PC-3 (cell line): ENCODE data around the gene BICD2. TPM values are rescaled to one million over a fixed set of nuclear protein-coding genes. Genes with fewer than 3 reads are reported as not detected.

ENCODE experiments used
- ATAC-seq: fragments of 200-7000 bp; cut with Tn5 transposase; 2 replicates; pipeline ENCODE4 v1.9.1; 2020; ENCODE audit warnings: mild to moderate bottlenecking, moderate library complexity
- BruUV-seq: library from RNA; stranded (reverse); fragments of 400-500 nt; replicated peaks from 2 replicates; lab custom pipeline; 2021; lab: Mats Ljungman, UMichigan
- CTCF ChIA-PET: fragments of 300-600 bp; sonication (Branson Sonifier 250); formaldehyde crosslinking; loops from one replicate; lab custom pipeline; 2022; ENCODE audit warnings: antibody characterized with exemption; lab: Charles Lee
- POLR2A ChIA-PET: fragments of 300-600 bp; sonication (Branson Sonifier 250); formaldehyde crosslinking; loops from one replicate; lab custom pipeline; 2022; ENCODE audit warnings: antibody characterized with exemption; ENCODE audit not compliant: unreplicated experiment; lab: Charles Lee
- DNase-seq: peaks from one replicate; pipeline ENCODE4 v3.0.0-alpha.2; 2015
- H2AFZ ChIP-seq: fragments of 300-600 bp; sonication (generic); 2 replicates; pipeline ENCODE4 v1.6.0; 2016; ENCODE audit warnings: antibody characterized with exemption, low read length
- H3F3A ChIP-seq: fragments of 300-600 bp; sonication (generic); one replicate; pipeline ENCODE4 v1.6.0; 2017; ENCODE audit warnings: antibody characterized with exemption, low read length, control low read depth, mild to moderate bottlenecking; ENCODE audit not compliant: unreplicated experiment
- H3K27ac ChIP-seq: fragments of 300-600 bp; sonication (generic); 2 replicates; pipeline ENCODE4 v1.5.1; 2016; ENCODE audit warnings: mild to moderate bottlenecking, low read length
- H3K27me3 ChIP-seq: fragments of 300-600 bp; sonication (generic); 2 replicates; pipeline ENCODE4 v1.6.1; 2016; ENCODE audit warnings: low read length, mixed read lengths
- H3K36me3 ChIP-seq: fragments of 300-600 bp; sonication (generic); 2 replicates; pipeline ENCODE4 v1.6.1; 2016; ENCODE audit warnings: low read depth, mixed run types, low read length, mixed read lengths
- H3K4me1 ChIP-seq: fragments of 300-600 bp; sonication (generic); 2 replicates; pipeline ENCODE4 v1.5.1; 2016; ENCODE audit warnings: low read length; ENCODE audit not compliant: insufficient read depth
- H3K4me2 ChIP-seq: fragments of 300-600 bp; sonication (generic); 2 replicates; pipeline ENCODE4 v1.6.0; 2016; ENCODE audit warnings: low read length
- H3K4me3 ChIP-seq: fragments of 300-600 bp; sonication (generic); 2 replicates; pipeline ENCODE4 v1.5.1; 2016; ENCODE audit warnings: mild to moderate bottlenecking, low read length, mixed read lengths
- H3K79me2 ChIP-seq: fragments of 300-600 bp; sonication (generic); 2 replicates; pipeline ENCODE4 v1.6.1; 2017; ENCODE audit warnings: low read length, mixed read lengths
- H3K9ac ChIP-seq: fragments of 300-600 bp; sonication (generic); 2 replicates; pipeline ENCODE4 v1.6.0; 2016; ENCODE audit warnings: mild to moderate bottlenecking, low read length
- H3K9me2 ChIP-seq: fragments of 300-600 bp; sonication (generic); replicated peaks from 2 replicates; pipeline ENCODE4 v1.6.1; 2016; ENCODE audit warnings: mixed run types, low read length, mixed read lengths
- H3K9me3 ChIP-seq: fragments of 300-600 bp; sonication (generic); 2 replicates; pipeline ENCODE4 v1.6.1; 2016; ENCODE audit warnings: low read length, mixed read lengths
- H4K20me1 ChIP-seq: fragments of 300-600 bp; sonication (generic); 2 replicates; pipeline ENCODE4 v1.6.1; 2016; ENCODE audit warnings: low read length, mixed read lengths
- EZH2 ChIP-seq: fragments of 300-600 bp; sonication (generic); IDR thresholded peaks from one replicate; pipeline ENCODE4 v1.6.1; 2017; ENCODE audit warnings: antibody characterized with exemption, mild to moderate bottlenecking, low read length; ENCODE audit not compliant: unreplicated experiment
- EZH2phosphoT487 ChIP-seq: fragments of 300-600 bp; sonication (generic); IDR thresholded peaks from 2 replicates; pipeline ENCODE4 v1.6.1; 2018; ENCODE audit warnings: mild to moderate bottlenecking, antibody characterized with exemption, low read length, borderline replicate concordance
- intact Hi-C: fragments of 100-400 bp; cut with micrococcal nuclease; formaldehyde crosslinking; loops from 2 replicates; pipeline ENCODE4 v1.9.0; 2023
- total RNA-seq: library from RNA; depleted of rRNA; stranded (reverse); fragments of >200 nt; gene quantifications from 2 replicates; pipeline ENCODE4 v1.2.3, GENCODE V29; 2014
- TF ChIP-seq, protein P1 (sequence below): fragments of 300-600 bp; sonication (generic); conservative IDR thresholded peaks from 2 replicates; pipeline ENCODE4 v1.5.1; 2017; ENCODE audit warnings: antibody characterized with exemption, low read depth, mild to moderate bottlenecking, low read length

BICD2 gene
- total RNA-seq, 1 experiment from 2014 or later: 26.3 TPM

- H2AFZ ChIP-seq: peak overlapping the region; percentile 80
- ATAC-seq: peak; percentile 82
- intact Hi-C loops: no loop called here
Observed at GRCh38 chr9:92808726-92809451, 44.3 kb upstream of the BICD2 start.

DNA sequence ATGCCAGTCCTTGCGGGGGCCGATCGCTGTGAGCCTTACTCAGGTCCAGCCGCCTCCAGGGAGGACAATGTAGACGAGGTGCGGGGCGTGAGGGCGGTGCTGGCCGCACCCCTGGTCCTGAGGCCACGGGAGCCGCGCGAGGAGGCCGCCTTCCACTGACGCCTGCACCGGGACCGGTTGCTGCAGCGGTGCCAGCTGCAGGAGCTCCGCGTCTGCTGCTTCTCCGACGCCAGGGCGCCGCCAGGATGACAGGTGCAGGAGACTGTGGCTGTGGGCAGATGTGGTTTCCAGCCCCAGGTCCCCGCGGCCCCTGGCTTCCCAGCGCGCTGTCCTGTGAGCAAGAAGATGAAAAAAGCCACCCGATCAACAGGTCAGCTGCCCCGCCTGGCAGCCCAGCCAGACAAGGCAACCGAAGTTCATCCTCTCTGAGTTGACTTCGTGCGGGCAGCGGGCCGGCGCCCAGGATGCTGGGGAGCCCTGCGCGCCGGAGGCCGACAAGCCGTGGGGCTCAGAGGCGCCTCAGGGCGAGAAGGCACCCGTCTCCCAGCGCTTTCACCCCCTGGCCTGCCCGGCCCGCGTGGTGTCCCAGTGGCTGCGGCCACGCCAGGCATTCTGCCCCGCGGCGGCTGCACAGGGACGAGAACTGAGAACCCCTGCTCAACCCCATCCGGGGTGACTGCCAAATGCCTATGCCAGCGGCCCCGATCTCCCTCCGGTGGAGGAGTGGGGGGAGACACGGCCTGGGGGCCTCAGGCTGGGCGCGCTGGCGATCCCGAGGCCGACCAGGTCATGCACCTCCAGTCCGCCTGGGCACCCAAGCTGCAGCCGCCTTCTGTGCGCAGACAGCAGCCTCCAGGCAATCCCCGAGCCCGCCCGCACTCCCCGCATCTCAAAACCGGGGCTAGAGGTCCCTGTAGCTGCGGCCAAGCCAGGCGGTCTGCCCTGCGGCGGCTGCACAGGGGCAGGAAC is 43.4 kb upstream of the BICD2 start:
- Histone ChIP-seq H3K9me2 (no peaks in the 10 kb centered on the region), H3K4me3 (peak overlapping the region; percentile 58; the same call in 1 of the 2 replicates), H2AFZ (0 out of 2 replicates have a peak overlapping the region, but pooled peaks have one; percentile 80), H3K4me1 (no peaks in the 10 kb centered on the region; the same call in 1 of the 2 replicates), H3K9ac (no peak overlapping the region), H3K36me3 (no peaks in the 10 kb centered on the region), H4K20me1 (no peaks in the 10 kb centered on the region), H3K27ac (no peak overlapping the region), H3K27me3 (peaks cover 37% of the 10 kb centered on the region), H3K4me2 (peak overlapping the region; percentile 86), H3F3A (no peaks in the 10 kb centered on the region), H3K9me3 (no peaks in the 10 kb centered on the region), H3K79me2 (no peaks in the 10 kb centered on the region)
- ATAC-seq (peak; percentile 37), DNase-seq (no peak)
- no TSS peak for BruUV-seq
- ChIA-PET CTCF (no interaction called here), POLR2A (no interaction called here)
- intact Hi-C loops: no loop called here
- TF ChIP-seq EZH2 (no peak), EZH2phosphoT487 (no peak)
- TF ChIP-seq, protein P1, sequence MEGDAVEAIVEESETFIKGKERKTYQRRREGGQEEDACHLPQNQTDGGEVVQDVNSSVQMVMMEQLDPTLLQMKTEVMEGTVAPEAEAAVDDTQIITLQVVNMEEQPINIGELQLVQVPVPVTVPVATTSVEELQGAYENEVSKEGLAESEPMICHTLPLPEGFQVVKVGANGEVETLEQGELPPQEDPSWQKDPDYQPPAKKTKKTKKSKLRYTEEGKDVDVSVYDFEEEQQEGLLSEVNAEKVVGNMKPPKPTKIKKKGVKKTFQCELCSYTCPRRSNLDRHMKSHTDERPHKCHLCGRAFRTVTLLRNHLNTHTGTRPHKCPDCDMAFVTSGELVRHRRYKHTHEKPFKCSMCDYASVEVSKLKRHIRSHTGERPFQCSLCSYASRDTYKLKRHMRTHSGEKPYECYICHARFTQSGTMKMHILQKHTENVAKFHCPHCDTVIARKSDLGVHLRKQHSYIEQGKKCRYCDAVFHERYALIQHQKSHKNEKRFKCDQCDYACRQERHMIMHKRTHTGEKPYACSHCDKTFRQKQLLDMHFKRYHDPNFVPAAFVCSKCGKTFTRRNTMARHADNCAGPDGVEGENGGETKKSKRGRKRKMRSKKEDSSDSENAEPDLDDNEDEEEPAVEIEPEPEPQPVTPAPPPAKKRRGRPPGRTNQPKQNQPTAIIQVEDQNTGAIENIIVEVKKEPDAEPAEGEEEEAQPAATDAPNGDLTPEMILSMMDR: no peak

More at GRCh38 chr9:92808726-92809451, 44.3 kb upstream of the BICD2 start:
- H3K9ac ChIP-seq: no peak overlapping the region
- ChIA-PET POLR2A (no interaction called here), CTCF (interaction anchor here (0.6 to 0.7 kb wide), 2 partner anchors 13 to 137 kb away, joined by 3 to 13 read pairs; no protein-coding TSS in a partner anchor)
- no peak overlapping the region for H3K27ac ChIP-seq
- DNase-seq: peak; percentile 62
- no peaks in the 10 kb centered on the region for H3K9me2 ChIP-seq
- H3K9me3 ChIP-seq: no peaks in the 10 kb centered on the region
- H3K4me2 ChIP-seq: peak overlapping the region; percentile 86
- H3K27me3 ChIP-seq: peaks cover 42% of the 10 kb centered on the region
- BruUV-seq: no TSS peak
- no peaks in the 10 kb centered on the region for H4K20me1 ChIP-seq
- no peaks in the 10 kb centered on the region; the same call in 1 of the 2 replicates for H3K4me1 ChIP-seq
- TF ChIP-seq, protein P1: peak; percentile 45
- TF ChIP-seq EZH2: no peak
- H3K36me3 ChIP-seq: no peaks in the 10 kb centered on the region
- peak overlapping the region; percentile 58 for H3K4me3 ChIP-seq
- no peaks in the 10 kb centered on the region for H3F3A ChIP-seq
- H3K79me2 ChIP-seq: no peaks in the 10 kb centered on the region
